Measurements from ENCODE around the gene CREB5. TPM values are rescaled to one million over a fixed set of nuclear protein-coding genes. Genes with fewer than 3 reads are reported as not detected.

The CREB5 gene
- total RNA-seq, 4 donors from 2014 or later: 0.90 to 10.1 (median 4.9) TPM

DNA sequence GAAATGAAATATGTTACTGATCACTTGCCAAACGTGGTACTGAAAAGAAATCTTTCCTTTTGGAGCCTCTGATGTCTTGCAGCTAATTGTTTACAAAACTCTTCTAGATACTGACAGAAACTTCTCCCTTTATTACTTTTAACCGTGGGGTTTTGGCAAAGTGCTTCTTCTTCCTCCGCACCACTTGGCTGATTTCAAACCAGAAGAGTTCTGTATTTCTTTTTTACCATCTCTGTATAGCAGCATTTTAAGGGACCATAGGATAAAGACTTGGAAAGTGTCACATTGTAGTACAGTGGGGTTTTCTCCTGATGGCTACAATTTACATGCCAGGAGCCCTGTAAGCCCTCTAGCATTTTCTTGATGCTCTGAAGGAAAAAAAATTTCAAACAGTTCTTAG, 21.9 kb upstream of the CREB5 start:
- TF ChIP-seq POLR2A (IDR thresholded peaks at IDR 0.05): no peak
- TF ChIP-seq, protein P1, sequence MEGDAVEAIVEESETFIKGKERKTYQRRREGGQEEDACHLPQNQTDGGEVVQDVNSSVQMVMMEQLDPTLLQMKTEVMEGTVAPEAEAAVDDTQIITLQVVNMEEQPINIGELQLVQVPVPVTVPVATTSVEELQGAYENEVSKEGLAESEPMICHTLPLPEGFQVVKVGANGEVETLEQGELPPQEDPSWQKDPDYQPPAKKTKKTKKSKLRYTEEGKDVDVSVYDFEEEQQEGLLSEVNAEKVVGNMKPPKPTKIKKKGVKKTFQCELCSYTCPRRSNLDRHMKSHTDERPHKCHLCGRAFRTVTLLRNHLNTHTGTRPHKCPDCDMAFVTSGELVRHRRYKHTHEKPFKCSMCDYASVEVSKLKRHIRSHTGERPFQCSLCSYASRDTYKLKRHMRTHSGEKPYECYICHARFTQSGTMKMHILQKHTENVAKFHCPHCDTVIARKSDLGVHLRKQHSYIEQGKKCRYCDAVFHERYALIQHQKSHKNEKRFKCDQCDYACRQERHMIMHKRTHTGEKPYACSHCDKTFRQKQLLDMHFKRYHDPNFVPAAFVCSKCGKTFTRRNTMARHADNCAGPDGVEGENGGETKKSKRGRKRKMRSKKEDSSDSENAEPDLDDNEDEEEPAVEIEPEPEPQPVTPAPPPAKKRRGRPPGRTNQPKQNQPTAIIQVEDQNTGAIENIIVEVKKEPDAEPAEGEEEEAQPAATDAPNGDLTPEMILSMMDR (IDR thresholded peaks at IDR 0.05 in 4 of 5, conservative IDR thresholded peaks at IDR 0.05 in 1 of 5): no peak
- no peak for DNase-seq
- Histone ChIP-seq H3K4me3 (peak overlapping the region in 1 of 4 donors; percentile 61), H3K27me3 (no peaks in the 10 kb centered on the region), H3K36me3 (no peaks in the 10 kb centered on the region), H3K27ac (no peak overlapping the region), H3K9me3 (no peaks in the 10 kb centered on the region), H3K4me1 (peaks cover 6 to 8% of the 10 kb centered on the region in 2 donors)
- ATAC-seq: no peak
- in situ Hi-C loops (cut with MboI; ENCODE audit: low sequenced_read_pairs in 4 of 4): loop anchor here (5.0 to 10.0 kb wide), 4 partner anchors 214 to 467 kb away; no protein-coding TSS in a partner anchor
- intact Hi-C loops (cut with DNase I; ENCODE audit: low total_unique reads): no loop called here

DNA sequence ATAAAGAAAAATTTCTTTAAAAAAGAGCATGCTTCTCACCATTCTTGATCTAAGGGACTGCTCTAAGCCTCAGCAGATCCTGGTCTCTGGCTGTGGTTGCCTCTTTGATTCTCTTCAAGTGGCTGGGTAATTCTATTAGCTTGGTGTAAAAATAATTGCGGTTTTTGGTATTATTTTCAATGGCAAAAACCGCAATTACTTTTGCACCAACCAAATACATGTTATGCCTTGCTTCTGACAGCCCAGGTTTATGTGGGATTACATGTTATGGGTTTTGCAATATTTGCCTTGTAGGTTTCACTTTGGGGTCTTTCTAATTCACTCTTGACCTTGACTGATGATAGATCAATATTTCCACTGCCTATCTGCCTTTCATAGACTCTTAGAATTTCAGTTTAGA, 20.0 kb upstream of the CREB5 start:
- in situ Hi-C loops (cut with MboI; ENCODE audit: low sequenced_read_pairs in 4 of 4): loop anchor here (5.0 to 10.0 kb wide), 4 partner anchors 213 to 465 kb away; no protein-coding TSS in a partner anchor
- Histone ChIP-seq H3K9me3 (no peaks in the 10 kb centered on the region), H3K36me3 (no peaks in the 10 kb centered on the region), H3K4me1 (peaks cover 6 to 8% of the 10 kb centered on the region in 2 donors), H3K27ac (no peak overlapping the region), H3K4me3 (no peak overlapping the region), H3K27me3 (no peaks in the 10 kb centered on the region)
- TF ChIP-seq POLR2A (IDR thresholded peaks at IDR 0.05): no peak
- TF ChIP-seq, protein P1 (IDR thresholded peaks at IDR 0.05 in 4 of 5, conservative IDR thresholded peaks at IDR 0.05 in 1 of 5): no peak
- DNase-seq: no peak
- no peak for ATAC-seq
- intact Hi-C loops (cut with DNase I; ENCODE audit: low total_unique reads): no loop called here

DNA sequence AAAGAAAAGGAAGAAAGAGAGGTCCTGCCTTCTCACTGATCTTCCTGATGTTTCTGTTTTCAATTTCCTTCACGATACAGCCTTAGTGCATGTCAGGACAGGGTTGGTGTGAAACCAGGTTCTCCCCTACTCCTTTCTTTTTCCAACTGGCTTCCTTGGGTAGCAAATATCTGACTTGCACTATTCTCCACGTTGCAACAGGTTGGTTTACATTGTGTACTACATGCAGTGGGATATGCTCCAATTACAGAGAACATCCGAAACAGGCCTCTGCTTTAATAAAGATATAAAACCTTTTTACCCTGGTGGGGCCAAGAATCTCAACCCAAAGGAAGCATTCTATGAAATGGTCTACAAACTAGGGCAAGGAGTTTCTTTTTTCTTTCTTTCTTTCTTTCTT, 16.9 kb upstream of the CREB5 start:
- Histone ChIP-seq H3K4me3 (no peak overlapping the region), H3K27ac (no peak overlapping the region), H3K9me3 (no peaks in the 10 kb centered on the region), H3K4me1 (no peaks in the 10 kb centered on the region), H3K27me3 (no peaks in the 10 kb centered on the region), H3K36me3 (no peaks in the 10 kb centered on the region)
- TF ChIP-seq, protein P1 (IDR thresholded peaks at IDR 0.05 in 4 of 5, conservative IDR thresholded peaks at IDR 0.05 in 1 of 5): no peak
- TF ChIP-seq POLR2A (IDR thresholded peaks at IDR 0.05): no peak
- intact Hi-C loops (cut with DNase I; ENCODE audit: low total_unique reads): no loop called here
- no peak for DNase-seq
- in situ Hi-C loops (cut with MboI; ENCODE audit: low sequenced_read_pairs in 4 of 4): loop anchor here (10.0 kb wide), 2 partner anchors 209 to 229 kb away; no protein-coding TSS in a partner anchor
- ATAC-seq: no peak

DNA sequence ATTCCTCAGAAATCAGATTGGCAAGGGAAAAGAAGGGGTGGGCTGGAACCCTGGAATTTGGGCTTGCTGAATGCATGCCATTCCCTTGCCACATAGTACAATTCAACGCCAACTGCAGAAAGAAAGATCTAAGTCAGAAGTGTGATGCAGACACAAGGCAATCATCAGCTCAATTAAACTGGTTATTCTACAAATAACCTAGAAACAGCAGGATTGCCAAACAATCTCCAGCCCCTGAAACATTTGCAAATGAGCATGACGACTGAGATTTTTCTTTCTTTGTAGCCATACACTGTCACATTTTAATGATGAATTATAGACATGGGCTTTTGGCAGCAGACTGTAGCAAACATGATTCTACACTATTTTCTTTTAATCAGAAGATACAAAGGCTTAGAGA, 16.5 kb upstream of the CREB5 start:
- intact Hi-C loops (cut with DNase I; ENCODE audit: low total_unique reads) (no loop called here), in situ Hi-C loops (cut with MboI; ENCODE audit: low sequenced_read_pairs in 4 of 4) (loop anchor here (10.0 kb wide), 2 partner anchors 209 to 229 kb away; no protein-coding TSS in a partner anchor)
- TF ChIP-seq, protein P1 (IDR thresholded peaks at IDR 0.05 in 4 of 5, conservative IDR thresholded peaks at IDR 0.05 in 1 of 5): no peak
- TF ChIP-seq POLR2A (IDR thresholded peaks at IDR 0.05): no peak
- H3K27ac ChIP-seq: no peak overlapping the region
- no peaks in the 10 kb centered on the region for H3K27me3 ChIP-seq
- no peak for ATAC-seq
- no peaks in the 10 kb centered on the region for H3K9me3 ChIP-seq
- H3K4me1 ChIP-seq: no peaks in the 10 kb centered on the region
- H3K4me3 ChIP-seq: no peak overlapping the region
- no peak for DNase-seq
- H3K36me3 ChIP-seq: no peaks in the 10 kb centered on the region

DNA sequence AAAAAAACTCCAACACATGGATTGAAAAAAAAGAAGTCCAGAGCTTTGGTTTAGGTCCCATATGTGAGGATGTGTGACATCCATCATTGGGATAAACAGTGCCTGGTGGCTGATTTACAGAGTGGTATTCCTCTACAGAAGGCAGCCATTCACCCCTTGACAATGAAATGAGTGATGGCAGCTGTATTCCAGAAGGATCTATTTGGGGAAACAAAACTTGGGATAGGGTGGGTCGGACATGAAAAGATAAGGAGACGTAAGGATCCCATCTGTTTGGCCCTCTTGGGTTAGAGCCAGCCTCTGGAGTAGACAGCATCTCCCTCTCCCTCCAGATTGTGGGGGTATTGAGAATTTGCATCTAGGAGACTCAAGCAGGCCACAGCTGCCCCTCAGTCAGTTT, 15.2 kb upstream of the CREB5 start:
- Histone ChIP-seq H3K4me3 (no peak overlapping the region), H3K4me1 (no peaks in the 10 kb centered on the region), H3K9me3 (no peaks in the 10 kb centered on the region), H3K36me3 (no peaks in the 10 kb centered on the region), H3K27me3 (no peaks in the 10 kb centered on the region), H3K27ac (no peak overlapping the region)
- DNase-seq: no peak
- in situ Hi-C loops (cut with MboI; ENCODE audit: low sequenced_read_pairs in 4 of 4) (loop anchor here (10.0 kb wide), 2 partner anchors 208 to 228 kb away; no protein-coding TSS in a partner anchor), intact Hi-C loops (cut with DNase I; ENCODE audit: low total_unique reads) (no loop called here)
- ATAC-seq: no peak
- TF ChIP-seq, protein P1 (IDR thresholded peaks at IDR 0.05 in 4 of 5, conservative IDR thresholded peaks at IDR 0.05 in 1 of 5): no peak
- TF ChIP-seq POLR2A (IDR thresholded peaks at IDR 0.05): no peak

Data from gastrocnemius medialis (tissue), 4 donors.